Measurements from ENCODE around the gene SMU1.

SMU1 gene

DNA sequence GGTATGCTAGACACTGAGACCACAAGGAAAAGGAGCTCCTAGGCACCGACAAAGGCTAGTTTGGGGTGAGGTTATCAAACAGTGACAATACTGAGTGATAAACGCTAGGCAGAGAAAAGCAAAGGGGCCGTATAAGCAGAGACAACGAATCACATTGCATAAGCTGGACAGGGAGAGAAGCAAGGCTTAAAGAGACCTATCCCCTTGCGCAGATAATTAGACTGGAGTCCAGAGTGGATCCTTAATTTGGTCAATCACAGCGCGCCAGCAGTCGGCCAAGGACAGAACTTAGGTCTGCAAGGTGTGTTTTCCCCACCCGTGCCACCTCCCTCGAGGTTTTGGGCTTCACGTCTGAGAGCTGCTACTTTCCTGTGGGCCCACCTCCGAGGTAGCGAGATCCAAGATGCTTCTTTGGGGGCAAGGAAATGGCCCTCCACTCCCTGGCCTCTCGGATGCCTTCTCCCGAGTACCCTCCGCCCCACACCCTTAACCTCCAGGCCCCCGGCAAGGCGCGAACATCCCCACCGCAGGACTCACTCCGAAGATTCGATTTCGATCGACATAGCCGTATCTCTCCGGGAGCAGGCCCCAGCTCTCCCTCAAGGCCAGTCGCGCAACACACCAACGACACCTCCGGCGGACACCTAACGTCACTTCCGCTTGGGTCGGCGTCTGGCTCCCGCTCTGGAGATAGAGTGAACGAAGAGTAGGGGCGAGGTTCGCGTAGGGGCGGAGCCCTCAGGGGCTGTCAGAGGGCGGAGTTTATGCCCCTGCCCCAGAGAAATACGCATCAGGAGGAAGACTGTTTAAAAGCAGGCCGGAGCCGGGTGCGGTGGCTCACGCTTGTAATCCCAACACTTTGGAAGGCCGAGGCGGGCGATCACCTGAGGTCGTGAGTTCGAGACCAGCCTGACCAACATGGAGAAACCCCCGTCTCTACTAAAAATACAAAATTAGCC, at the start of gene SMU1:
Gene SMU1 (minus strand): TSS at position 629 of the 959 bp plus-strand sequence. CDS start 66 bp downstream, at position 563.
- DNase-seq: peak; percentile 96

DNA sequence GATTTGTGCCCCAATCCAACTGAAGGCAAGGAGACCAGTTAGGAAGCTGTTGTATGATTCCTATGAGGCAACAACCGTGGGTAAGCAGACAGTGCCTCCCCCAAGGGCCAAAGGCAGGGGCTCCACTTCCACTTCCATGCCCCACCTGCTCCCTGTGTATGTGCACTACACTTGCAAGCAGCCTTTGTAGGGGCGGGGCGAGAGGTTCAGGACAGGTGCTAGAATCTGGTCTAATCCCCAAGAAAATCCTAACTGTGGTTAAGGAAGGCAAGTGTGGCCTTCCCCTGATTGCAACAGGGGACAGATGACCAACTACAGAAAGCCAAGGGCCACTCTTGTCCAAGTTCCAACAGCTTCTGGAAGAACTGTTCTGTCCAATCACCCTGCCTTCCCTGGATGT, 49.0 kb upstream of the SMU1 start:
- no peak for DNase-seq

DNA sequence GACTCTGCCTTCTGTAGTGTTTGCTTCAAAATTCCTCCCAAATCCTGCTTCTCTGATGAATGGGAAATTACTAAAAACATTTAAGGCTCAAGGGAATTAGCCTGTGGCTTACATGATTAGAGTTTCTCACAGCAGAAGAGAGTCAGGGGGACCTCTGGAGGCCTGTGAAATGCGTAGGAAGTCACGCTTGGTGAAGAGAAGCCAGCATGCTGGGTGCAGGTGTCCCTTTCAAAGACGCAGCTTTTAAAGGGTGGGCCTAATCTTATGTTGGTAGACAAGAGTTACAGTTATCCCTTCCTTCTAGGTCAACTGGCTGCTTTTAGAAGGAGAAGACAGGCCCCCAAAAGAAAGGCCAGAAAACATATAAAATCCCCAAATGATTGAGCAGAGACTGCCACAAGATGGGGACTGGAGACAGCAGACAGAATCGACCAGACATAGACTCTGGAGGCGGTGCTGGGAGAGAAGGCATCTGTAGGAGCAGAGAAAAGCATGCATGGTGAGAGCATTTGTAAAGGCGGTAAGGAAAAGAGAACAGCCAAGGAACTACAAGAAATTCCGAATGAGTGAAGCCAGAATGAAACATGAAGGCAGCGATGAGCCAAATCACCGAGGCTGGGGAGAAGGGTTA, 48.4 kb upstream of the SMU1 start:
- no peak for DNase-seq

DNA sequence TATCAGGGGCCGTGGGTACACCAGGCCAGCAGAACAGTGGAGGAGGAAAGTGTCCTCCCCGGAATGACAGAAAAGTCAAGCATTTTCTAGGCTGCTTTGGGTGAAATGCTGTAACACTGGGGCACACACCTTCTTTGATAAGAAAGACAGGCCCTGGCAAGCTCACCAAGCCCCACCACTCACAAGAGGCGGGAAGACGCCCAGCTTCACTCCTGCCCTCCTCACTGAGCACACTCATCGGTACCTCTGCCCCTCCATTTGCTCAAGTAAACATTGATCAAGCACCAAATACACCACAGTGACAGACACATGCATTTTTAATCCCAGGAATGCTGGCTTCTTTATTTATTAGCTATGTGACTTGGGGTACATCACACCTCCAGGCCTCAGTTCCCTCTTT, 47.6 kb upstream of the SMU1 start:
- DNase-seq: no peak

DNA sequence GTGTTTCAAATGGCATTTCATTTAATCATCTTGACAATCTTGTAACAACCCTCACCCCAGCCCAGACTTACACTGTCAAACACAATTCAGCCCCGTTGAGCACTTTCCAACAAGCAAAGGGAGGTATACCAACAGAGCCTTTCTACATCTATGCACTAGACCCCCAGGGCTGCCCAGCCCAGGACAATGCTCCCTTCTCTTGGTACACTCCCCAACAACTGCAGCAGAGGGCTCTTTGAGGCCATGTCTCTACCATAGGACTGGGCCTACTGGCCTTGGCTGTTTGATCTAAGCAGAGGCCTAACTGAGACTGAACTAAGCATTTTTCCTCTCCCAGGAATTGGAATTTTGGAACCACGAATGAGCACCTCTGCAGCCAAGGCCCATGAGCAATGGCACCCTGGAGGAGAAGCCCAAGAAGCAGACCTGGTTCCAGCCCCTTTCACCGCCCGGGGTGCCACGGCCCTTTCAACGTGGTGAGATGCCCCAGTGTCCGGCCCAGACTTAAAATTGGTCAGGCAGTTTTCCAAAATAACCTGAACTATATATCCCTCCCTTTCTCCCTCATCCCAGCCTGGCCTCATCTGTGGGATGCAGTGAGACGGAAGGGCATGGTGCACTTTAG, 47.0 kb upstream of the SMU1 start:
- no peak for DNase-seq

DNA sequence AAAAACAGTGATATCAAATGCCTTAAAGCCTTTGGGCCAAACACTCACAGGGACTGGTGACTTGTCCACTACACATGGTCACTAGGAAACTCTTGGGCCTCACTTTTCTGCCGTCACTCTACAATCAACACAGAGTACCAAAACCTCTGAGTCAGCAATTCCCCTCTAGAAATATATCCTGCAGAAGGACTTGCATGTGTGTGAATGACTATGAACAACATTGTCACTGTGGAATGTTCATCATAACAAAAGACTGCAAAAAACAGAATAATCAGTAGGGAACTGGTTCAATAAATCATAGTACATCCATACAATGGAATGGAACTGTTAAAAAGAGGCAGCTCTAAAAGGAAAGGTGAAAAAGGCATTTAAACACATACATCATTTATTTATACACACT, 44.1 kb upstream of the SMU1 start:
- DNase-seq: no peak

DNA sequence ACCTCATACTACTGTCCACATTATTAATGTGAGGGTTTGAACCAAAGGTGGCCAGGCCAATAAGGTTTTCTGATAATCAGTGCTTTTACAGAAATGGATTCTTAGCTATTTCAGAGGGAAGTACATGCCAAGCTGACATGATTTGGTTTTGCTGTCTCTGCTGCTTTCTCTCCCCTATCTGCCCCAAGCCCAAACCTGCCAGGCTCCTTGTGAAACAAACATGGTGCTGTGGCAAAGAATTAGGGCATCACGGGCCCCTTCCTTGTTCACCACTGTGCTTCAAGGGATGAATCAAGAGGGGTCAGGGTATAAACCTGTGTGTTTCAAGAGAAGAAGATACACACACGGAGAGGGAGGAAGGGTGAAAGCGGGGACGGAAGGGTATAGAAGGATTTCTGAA, 41.3 kb upstream of the SMU1 start:
- no peak for DNase-seq

DNA sequence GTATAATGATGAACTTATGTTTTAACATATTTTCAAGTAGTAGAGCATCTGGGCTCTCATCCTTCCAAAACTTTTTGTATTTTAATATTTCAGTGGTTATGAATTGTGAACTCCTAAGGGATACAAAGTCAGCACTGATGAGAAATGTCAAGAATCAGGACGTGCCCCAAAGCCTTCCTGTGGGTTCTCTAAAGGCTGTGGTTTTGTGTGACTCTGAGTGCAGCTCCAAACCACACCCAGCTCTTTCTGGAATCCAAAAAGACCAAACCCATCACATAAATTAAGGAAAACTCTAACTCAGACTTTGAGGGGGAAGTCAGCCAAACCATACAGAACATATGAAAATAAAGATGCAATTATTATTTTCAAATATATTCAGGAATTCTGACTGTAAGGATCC, 40.8 kb upstream of the SMU1 start:
- DNase-seq: no peak

DNA sequence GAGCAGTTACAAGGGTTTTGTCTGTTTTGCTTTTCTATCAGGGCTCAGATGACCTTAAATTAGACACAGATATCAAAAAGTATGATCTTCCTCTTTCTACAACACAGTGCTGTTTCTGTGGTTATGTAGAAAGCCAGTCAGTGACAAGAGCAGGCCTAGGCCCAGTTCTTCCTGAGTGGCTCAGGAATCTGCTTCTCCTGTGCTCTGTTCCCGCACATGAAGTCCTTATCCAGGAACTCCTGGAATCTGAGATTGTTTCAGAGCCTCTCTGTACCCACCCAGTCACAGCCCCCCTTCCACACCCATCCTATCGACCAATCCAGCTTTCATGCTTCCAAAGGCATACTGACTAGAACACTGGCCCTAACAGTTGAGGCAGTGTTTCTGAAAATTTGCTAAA, 40.4 kb upstream of the SMU1 start:
- DNase-seq: no peak

DNA sequence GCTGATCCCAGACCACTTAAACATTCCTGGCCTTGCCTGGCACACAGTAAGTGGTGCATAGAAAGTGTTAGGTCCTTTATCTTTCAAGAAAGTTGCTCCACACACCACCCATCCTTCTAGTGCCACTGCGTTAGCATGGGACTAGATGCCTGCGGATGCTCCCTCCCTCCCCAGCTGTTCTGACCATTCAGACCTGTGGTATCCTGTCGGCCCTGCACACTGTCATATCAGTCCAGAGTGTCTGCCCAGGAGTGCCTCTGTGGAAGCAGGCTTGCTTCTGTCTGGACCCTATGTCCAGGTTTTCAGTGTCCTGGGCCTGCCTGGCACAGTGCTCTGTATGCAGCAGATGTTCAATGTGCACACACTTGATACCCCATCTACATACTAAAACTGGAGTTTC, 38.3 kb upstream of the SMU1 start:
- DNase-seq: no peak

DNA sequence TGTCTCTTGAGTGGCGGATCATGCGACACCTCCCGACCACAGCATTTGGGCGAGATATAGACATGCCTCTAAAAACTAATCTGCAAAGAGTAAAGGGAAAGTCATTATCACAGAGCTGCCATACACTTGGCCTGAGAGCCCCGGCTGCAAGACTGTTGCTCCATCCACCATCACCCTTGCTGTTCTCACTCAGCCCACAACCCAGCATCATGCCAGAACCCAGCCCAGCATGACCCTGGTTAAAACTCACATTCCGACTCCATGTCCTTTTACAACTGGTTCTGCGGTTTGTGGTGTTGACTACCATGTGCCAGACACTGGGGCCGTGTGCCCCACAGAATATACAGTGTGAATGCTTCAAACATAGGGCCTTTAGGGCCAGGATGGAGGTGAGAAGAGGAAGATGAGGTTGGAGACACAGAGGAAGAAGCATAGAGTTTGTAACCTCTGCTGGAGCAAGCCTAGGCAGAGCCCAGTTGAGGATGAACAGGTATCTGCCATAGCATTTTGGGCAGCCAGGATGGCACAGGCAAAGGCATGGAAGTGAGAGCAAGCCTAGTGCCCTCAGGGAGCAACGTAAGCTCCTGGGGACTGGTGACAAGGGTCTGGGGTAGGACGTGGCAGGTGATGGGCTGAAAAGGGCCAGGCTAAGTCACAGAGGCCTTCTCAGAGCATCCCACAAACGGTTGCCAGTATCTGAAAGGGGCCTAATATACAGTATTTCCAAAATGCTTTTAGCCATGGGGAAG, 37.5 kb upstream of the SMU1 start:
- no peak for DNase-seq

DNA sequence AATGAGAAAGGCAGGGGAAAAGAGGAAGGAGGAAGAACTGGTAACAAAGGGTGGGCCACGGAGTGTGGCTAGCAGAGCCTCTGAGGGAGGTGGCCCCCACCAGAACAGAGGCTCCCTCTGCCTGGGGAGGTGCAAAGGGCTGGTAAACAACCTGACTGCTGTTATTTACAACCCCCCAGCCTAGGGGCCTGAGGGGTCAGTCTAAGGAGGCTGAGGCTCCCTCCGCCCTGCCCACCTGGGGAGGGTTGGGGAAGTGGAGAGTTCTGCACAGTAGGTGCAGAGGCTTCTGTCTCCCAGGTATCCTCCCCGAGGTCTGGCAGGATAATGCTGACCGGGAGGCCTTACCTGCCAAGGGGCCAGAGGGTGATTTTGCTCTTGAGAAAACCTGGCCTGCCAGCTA, 35.6 kb upstream of the SMU1 start:
- DNase-seq: no peak

DNA sequence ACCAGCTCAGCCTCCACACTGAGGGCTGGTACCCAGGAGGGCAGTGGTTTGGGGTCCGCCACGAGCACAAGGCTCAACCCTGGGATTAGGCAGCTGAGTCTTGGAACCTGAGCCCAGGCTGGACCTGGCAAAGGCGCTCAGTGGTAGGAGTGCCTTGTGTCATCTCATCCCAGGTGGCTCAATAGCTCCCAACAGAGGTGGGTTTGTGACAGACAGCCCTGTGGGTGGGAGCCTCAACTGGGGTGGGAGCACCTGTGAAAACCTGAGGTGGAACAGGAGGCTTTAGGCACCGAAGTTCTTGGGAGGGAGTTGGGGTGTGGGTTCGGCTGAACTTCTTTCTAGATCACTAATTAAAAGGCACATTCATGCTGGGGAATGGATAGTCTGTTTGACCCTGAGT, 35.2 kb upstream of the SMU1 start:
- no peak for DNase-seq

DNA sequence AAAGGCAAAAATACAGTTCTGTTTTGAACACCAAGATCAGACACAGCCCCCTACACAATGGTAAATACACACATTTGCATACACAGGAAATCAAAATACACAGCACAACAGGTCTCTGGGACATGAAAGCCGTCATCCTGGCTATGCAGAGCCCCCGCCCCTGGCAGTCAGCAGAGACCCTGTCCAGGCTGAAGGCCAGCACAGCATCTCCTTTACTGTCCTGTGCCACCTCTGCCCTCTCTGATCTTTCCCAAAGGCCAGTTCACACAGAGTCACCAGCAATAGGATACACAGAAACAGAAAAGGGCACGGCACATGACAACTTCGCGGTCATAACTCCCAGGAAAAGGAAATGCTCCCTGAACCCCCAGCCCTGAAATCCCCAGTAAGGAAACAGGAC, 34.2 kb upstream of the SMU1 start:
- DNase-seq: no peak

DNA sequence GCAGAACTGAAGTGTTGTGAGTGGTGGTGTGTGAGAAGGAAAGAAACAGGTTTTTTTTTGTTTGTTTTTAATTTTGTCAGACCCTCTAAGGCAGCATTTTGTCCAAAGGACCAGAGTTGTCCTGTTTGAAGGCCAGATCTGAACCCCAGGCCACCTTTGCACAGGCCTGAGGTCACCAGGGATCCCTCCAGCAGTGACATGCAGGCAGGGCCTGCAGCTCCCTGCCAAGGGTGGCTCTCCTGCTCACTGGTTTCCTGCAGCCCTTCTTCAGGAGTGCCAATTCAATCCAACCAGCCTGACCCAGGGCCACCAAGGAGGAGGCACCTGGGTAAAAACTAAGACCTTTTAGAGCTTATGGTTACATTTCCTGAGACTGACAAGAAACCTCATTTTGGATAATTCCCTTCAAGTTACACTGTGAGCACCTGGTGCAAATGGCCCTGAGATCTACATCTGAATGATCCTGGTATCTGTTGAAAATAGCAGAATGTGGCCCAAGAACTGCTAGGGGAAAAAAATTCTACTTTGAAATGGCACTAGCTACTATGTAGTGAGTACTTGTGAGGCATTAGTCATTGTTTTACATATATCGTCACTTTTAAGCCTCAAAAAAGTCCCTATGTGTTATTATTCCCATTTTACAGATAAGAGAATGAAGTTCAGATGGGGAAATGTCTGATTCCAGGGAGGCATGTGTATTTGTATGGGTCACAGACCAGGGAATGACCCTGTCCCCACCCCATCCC, 33.5 kb upstream of the SMU1 start:
- DNase-seq: no peak

DNA sequence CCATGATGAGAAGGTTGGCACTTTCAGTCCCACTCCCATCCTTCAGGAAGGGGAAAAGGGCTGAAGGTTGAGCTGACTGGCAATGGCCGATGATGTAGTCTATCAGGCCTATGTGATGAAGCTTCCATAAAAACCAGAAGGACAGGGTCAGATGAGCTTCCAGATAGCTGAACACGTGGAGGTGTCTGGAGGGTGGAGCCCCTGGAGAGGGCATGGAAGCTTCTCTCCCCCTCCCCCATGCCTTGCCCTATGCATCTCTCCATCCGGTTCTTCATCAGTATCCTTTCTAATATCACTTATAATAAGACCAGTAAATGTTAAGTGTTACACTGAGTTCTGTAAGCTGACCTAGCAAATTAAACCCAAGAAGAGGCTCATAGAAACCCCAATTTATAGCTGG, 32.6 kb upstream of the SMU1 start:
- no peak for DNase-seq

DNA sequence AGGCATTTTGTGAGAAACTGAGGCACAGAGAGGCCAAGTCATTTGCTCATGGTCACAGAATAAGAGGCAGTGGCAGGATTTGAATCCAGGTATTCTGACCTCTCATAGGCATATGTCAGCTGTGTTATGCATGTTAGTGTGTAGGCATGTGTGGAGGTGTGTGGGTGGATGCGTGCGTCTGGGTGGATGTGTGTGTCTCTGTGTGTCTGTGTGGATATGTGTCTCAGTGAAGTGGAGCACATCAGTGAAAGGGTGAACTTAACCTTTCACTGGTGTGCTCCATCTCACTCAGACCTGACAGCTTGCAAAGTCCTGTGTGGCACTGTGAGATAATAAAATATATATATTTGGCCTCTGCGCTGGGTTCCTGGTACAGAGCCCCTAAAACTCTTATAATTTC, 32.0 kb upstream of the SMU1 start:
- no peak for DNase-seq

DNA sequence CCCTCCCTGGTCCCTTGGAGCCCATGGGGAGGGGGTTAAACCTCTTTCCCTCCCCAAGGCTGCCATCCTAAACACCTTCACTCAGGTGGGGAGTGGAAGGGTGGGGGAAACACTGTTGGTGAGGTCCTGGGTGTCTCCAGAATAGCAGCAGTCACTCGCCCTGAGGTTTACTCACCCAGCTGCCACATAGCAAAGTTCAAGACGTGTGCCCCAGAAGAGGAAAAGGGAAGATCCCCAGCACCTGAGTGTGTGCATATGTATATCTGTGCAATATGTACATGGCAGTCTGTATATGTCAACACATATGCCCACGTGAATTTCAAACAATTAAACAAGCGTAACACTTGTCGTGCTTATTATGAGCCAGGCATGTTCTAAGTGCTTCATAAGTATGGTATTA, 31.3 kb upstream of the SMU1 start:
- no peak for DNase-seq

DNA sequence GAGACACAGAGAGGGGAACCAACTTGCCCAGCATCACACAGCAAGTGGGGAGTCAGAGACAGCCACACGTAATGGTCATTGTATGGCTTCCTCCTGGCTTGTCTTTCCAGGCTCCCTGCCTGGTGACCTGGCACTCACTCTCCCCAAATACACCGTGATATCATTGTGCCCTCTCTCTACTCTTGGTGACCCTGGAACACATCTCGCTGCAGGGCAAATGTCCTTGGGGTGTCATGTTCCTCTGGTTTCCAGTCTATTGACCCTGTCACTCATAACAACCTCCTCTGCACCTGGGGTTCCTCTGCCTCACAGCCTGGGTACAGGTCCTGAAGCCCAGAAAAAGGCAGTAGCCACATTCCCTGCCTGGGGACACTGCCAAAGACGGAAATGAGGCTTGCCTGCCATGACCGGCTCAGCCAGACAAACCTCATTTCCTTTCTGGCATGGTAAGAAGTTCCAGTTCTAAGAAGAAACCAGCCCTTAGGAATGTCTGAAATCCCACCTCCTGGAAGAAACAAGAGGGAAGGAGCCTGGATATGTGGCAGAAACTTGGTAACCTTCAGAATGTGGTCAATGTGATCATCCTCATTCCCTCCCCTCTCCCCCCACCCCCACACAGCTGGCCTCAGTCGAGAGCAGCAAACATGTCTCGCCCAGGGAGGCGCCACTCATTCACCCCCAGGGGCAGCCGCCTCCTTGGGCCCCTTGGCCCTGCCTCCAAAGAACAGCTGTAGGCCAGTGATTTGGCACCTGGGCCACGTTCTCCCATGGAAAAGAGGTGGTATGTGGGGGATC, 30.6 kb upstream of the SMU1 start:
- DNase-seq: no peak

DNA sequence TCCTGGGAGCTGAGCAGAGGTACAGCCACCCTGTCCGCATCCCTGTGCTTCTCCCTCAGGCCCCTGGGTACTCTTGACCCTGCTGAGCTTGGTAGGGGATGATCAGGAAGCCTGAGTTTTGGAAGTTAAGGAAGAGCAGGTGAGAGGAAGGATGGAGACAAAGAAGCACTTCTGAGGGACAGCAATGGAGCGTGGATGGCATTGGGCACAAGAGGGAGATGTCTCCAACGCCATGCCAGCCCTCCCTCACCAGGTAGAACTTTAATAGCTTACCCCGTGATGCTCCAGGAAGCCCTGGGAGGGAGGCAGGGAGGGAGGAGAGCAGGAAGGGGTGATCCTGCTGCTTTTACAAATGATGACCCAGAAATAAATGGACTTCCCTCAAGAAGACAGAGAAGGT, 29.9 kb upstream of the SMU1 start:
- DNase-seq: no peak

DNA sequence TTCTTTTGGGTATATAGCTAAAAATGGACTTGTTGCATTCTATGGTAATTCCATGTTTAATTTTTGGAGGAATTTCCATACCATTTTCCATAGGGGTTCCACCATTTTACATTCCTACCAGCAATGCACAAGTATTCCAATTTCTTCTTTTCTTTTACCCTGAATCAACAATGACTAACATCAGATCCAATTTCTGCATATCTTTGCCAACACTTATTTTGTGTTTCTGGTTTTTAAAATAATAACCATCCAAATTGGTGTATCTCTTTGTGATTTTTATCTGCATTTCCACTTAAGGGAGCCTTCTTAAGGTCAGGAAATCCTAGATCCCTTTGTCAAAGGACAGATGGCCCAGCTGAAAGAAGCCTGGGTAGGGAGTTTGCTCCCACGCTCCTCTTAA, 29.5 kb upstream of the SMU1 start:
- DNase-seq: no peak

DNA sequence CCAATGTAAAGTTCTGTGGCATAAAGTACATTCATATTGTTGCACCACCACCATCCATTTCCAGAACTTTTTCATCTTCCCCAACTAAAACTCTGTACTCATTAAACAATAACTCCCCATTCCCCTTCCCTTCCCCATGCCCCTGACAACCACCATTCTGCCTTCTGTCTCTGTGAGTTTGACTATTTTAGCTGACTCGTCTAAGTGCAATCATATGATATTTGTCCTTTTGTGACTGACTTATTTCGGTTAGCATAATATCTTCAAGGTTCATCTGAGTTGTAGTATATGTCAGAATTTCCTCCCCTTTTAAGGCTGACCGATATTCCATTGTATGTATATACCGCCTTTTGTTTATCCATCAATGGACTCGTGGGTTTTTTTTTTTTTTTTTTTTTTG, 29.0 kb upstream of the SMU1 start:
- no peak for DNase-seq
